GM21515 (cell line): ENCODE results near the gene DTNA.
"Not testable (repeated sequence)": the region's sequence is repeated elsewhere in the genome, so short reads cannot be mapped to it uniquely, and the experiment has no call there.

Experiments
- ATAC-seq: cut with Tn5 transposase; IDR thresholded peaks from one replicate; pipeline ENCODE4 v1.9.1; 2021; ENCODE audit not compliant: unreplicated experiment

DTNA gene

GRCh38 chr18:34709750-34710441 lies at the start of gene DTNA:
Gene DTNA (plus strand): TSS chr18:34710298. CDS start chr18:34755977, 45,679 bp downstream.
- ATAC-seq = no peak

- ATAC-seq = no peak
Measured at GRCh38 chr18:34660572-34660971, 49.5 kb upstream of the DTNA start.

GRCh38 chr18:34661464-34662087 lies 48.5 kb upstream of the DTNA start:
- peak; percentile 94 for ATAC-seq

GRCh38 chr18:34676816-34677574 lies 33.1 kb upstream of the DTNA start:
- ATAC-seq = no peak

GRCh38 chr18:34689750-34690149 lies 20.3 kb upstream of the DTNA start:
- not testable (repeated sequence) for ATAC-seq

GRCh38 chr18:34691614-34692013 lies 18.5 kb upstream of the DTNA start:
- no peak for ATAC-seq

- ATAC-seq = no peak
Measured at GRCh38 chr18:34694591-34695165, 15.4 kb upstream of the DTNA start.

- no peak for ATAC-seq
Measured at GRCh38 chr18:34695310-34695709, 14.8 kb upstream of the DTNA start.

GRCh38 chr18:34696671-34697070 lies 13.4 kb upstream of the DTNA start:
- no peak for ATAC-seq

GRCh38 chr18:34697233-34697632 lies 12.9 kb upstream of the DTNA start:
- ATAC-seq = no peak

- no peak for ATAC-seq
Measured at GRCh38 chr18:34697891-34698290, 12.2 kb upstream of the DTNA start.

GRCh38 chr18:34701911-34702310 lies 8.2 kb upstream of the DTNA start:
- no peak for ATAC-seq

GRCh38 chr18:34702814-34703213 lies 7.3 kb upstream of the DTNA start:
- no peak for ATAC-seq

GRCh38 chr18:34704074-34704473 lies 6.0 kb upstream of the DTNA start:
- ATAC-seq = no peak

- ATAC-seq = no peak
Measured at GRCh38 chr18:34704823-34705222, 5.3 kb upstream of the DTNA start.

GRCh38 chr18:34707670-34708069 lies 2.4 kb upstream of the DTNA start:
- no peak for ATAC-seq

- no peak for ATAC-seq
Measured at GRCh38 chr18:34709104-34709503, 994 bp upstream of the DTNA start.

- no peak for ATAC-seq
Measured at GRCh38 chr18:34710458-34710914, 388 bp downstream of the DTNA start.

- no peak for ATAC-seq
Measured at GRCh38 chr18:34710934-34711333, 836 bp downstream of the DTNA start.

- not testable (repeated sequence) for ATAC-seq
Measured at GRCh38 chr18:34716111-34716510, 6.0 kb downstream of the DTNA start.

GRCh38 chr18:34718610-34719009 lies 8.5 kb downstream of the DTNA start:
- no peak for ATAC-seq

- ATAC-seq = no peak
Measured at GRCh38 chr18:34720220-34720619, 10.1 kb downstream of the DTNA start.
